ENCODE data around the gene SLC4A1.

SLC4A1 gene

DNA sequence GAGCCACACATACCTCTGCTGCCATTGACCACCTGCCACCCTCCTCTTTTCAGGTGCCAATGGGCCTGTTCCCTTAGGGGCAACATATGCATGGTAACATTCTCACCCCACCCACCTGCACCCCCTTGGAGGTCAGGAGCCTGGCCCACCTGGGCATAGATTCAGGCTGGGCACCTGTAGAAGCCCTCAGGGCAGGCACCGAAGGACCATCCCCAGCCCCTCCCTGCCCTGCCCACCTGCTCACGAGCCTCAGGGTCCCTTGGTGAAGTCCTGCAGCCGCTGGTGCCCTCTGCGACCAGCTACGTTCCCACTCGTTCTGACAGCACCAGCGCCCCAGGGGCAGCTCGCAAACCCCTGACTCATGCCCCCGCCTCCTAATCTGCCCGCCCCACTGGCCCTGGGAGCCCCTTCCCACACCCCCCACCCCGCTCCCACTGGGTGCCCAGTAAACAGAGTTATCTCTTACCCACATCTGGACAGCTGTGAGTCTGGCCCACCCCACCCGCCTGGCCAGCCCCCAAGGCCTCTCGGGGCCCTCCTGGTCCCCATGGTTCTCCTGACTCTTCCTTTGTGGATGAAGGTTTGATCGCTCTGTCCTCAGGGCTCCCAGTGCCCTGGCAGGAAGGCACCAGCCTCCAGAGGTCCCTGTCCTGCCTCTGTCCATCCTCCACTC, at the start of gene SLC4A1:
Gene SLC4A1 (minus strand): TSS at position 318 of the 673 bp plus-strand sequence. CDS start 5,269 bp downstream, outside the sequence.
- DNase-seq (ENCODE audit: low spot score): peak; percentile 28

DNA sequence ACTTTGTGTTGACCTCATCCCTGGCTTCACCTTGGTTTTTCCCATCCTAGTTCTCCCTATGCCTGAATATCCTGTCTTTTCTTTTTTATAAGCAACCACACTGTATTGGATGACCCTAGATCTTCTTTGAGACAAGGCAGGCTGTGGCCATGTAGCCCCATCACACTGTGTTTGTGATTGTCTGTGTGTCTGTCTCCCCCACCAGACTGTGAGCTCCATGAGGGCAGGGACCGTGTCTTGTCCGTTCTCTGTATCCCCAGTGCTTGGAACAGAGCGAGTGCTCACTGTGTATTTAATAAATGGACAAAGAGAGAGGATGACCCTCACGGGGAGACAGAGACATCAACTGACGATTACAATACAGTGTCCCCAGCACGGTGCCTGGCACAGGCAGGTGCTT, 49.6 kb upstream of the SLC4A1 start:
- no peak for DNase-seq (ENCODE audit: low spot score)

DNA sequence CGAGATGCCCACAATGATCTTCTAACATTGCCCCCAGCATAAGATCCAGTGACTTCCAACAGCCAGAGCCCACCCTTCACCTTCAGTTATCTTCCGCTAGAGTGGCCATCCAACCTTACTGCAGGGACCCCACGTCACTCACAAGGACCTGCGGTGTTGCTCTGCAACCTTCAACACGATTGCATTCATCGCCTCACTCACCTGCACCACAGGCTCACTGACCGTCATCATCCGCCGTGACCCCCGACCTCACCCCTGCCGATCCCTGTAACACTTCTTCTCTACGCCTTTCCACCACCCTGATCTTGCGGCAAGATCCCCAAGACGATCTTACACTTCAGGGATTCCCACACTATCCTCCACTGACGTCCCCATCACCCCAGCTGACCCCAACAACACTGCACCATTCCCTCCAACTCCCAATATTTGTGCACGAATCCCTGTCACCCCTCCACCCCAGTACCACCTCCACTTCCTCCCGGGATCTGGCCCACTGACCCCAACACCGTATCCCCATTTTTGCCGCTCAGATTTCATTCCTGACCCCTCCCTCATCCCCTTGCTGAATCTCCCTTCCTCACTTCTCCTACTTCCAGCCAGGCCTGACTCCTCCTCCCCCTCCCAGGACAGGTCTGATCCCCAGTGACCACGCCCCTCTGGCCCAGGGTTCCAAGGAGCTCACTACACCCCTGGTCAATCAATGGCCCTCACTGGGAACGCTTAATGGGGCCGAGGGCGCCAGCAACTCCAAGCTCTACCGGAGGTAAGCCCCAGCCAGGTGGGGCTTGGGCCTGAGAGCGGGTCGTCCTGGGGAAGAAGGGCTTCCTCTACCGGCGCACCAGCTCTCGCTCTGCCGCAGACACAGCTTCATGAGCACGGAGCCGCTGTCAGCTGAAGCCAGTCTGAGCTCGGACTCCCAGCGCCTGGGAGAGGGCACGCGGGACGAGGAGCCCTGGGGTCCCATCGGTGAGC, 48.1 kb upstream of the SLC4A1 start:
- DNase-seq (ENCODE audit: low spot score): peak; percentile 92

DNA sequence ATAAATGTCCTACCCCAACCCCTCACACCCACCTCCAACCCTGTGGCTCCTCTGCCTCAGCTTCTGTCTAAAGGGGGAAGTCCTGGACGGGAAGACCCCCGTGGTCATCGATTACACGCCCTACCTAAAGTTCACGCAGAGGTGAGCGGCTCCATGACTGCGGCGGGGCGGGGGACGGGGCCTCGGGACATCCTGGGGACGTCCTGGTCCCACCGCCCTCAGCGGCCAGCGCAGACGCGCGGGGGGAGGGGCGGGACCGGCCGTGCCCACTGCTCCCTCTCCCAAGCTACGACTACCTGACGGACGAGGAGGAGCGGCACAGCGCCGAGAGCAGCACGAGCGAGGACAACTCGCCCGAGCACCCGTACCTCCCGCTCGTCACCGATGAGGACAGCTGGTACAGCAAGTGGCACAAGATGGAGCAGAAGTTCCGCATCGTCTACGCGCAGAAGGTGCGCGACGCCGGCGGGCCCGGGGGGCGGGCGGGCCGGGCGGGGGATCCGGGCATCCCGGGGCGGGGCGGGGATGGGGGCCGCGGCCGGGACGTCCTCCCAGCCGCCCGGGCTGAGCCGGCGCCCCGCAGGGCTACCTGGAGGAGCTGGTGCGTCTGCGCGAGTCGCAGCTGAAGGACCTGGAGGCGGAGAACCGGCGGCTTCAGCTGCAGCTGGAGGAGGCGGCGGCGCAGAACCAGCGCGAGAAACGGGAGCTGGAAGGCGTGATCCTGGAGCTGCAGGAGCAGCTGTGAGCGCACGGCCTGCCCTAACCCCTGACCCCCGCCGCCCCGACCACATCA, 47.1 kb upstream of the SLC4A1 start:
- peak; percentile 81 for DNase-seq (ENCODE audit: low spot score)

DNA sequence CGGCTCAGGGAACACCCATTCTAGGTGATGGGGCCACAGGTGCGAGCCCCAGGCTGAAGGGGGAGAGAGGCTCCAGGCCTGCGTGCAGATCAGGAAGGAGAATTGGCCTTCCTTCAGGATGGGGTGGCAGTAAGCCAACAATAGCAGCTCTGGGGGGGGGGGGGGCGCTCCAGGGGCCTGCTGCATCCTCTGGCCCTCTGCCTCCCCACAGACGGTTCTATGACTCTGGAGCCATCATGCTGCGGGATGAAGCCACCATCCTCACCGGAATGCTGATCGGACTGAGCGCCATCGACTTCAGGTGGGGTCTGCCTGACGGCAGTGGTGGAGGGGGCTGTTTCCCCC, 46.6 kb upstream of the SLC4A1 start:
- DNase-seq (ENCODE audit: low spot score): no peak

DNA sequence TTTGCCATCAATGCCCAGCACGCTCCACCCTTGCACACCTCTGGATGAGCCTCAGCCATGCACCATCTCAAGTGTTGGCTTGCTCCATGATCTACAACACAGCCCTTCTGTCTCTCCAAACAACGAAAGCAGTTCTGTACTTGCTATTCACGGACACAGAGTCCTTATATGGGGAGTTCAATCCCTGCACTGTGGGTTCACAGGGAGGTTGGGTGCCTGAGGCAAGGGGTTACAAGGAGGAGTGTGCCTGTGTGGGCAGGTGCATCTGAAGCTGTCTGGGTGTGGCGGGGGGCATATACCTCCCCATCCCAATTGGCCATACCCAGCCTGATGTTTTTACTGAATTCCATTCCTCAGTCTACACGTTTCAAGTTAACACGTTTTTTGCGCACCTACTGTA, 46.1 kb upstream of the SLC4A1 start:
- no peak for DNase-seq (ENCODE audit: low spot score)

DNA sequence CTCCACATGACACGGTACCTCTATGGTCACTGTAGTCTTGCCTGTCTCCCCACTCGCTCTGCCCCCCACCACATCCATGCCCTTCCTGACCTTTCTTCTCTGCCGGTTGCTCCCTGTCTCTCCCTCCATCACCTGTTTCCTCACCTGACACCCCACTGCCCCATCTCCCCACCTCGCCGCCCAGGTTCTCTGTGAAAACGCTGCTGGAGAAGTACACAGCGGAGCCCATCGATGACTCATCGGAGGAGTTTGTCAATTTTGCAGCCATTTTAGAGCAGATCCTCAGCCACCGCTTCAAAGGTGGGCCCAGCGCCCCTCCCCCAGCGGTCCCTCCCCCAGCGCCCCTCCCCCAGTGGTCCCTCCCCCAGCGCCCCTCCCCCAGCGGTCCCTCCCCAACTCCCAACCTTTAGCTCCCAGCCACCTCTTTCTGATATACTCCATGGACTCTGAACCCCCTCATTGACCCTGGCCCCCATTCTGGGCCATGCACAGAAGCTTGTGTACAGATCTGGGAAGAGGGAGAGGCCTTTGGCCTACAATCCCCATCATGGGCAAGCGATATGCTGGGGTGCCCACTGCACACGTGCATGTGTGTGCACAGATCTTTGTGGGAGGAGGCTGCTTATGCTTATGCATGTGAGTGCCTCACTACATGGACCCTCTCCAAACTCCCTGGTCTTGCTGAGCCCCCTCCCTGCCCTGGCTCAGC, 44.6 kb upstream of the SLC4A1 start:
- no peak for DNase-seq (ENCODE audit: low spot score)

DNA sequence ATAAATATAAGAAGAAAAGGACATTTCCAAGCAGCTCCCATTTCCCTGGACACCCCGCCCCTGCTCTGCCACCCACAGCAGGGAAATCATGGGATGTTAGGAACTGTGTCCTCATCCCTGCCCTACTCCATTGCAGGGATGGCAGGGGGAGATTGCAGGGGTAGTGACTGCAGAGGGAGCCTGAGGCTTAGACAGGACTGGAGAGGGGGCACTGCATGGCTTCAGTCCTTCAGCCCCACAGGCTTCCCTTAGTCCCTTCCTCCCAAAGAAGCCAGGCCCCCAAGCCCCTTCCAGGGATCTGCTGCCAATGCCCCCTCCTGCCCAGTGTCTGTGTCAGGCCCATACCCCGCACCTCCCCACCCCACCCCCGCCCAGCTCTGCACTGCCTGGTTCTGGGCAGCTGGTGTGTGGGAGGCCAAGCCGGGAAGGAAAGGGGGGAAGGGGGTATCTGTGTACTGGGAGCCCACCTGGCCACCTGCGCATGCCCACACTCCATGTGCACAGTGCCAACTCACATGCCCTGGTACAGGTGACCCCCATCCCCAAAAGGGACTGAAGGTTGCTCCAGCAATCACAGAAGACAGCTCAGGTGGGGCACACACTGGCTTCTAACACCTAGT, 43.7 kb upstream of the SLC4A1 start:
- DNase-seq (ENCODE audit: low spot score): no peak

DNA sequence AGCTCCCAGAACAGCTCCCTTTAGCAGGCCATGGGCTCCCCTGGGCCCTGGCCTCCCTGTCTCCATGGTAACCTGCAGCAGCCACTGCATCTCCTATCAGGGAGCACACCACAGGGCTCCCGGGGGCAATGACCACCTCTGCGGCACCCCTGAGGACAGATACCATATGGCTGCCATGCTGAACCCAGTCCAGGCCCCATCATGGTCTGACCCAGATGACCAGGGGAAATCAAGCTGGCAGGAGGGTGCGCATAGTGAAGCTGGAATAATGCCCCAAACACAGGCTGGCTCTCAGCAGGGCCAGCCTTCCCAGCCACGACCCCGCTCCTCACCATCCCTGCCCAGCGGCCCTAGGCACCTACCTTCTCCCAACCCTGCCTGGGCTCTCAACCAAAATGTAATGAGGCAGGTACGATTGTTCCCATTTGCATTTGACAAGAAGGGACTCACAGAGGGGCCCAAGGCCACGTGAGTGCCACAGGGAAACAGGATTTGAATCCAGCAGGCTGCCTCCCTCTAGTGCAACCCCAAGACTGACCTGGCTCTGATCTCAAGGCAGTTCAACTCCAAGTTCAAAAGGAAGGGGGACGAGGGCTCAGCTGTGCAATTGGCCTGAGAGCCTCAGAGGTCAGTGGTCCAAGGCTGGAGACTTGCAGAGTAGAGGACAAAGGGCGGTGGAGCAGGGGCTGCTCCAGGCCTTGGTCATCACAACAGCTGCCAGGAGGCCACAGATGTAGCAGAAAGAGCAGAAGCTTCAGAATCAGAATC, 42.9 kb upstream of the SLC4A1 start:
- no peak for DNase-seq (ENCODE audit: low spot score)

DNA sequence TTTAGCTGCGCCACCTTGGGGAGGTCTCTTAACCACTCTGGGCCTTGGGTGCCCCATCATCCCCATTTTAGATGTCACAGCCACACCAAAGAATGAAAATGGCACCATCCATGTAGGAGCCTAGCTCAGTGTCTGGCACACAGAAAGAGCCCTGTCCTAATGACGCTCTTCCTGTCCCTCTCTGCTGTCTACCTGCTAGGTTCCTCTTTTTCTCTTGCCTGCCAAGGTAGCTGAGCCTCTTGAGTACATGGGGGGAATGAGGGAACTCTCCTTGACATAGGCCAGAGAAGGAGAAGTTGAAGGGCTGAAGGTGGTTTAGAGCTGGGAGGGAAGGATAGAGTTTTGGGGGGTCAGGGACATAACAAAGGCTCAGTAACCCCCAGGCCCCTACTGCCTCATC, 42.3 kb upstream of the SLC4A1 start:
- no peak for DNase-seq (ENCODE audit: low spot score)

DNA sequence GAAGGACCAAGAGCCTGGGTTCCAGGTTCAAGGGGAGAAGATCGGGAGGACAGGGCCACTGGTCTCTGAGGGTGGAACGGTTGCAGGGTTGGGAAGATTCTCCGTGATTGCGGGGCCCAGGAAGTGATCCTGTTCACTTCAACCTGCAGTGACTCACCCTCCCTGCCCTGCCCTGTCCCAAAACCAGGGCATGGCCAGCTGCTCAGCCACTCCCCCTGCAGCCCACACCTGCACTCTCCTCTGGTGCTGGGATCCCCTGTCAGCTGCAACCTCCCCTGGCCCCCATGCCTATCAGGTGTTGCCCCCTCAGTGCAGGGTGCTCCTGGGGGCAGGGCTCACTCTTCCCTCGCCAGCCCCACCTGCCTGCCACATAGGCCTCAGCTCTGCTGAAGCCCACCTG, 41.5 kb upstream of the SLC4A1 start:
- no peak for DNase-seq (ENCODE audit: low spot score)

DNA sequence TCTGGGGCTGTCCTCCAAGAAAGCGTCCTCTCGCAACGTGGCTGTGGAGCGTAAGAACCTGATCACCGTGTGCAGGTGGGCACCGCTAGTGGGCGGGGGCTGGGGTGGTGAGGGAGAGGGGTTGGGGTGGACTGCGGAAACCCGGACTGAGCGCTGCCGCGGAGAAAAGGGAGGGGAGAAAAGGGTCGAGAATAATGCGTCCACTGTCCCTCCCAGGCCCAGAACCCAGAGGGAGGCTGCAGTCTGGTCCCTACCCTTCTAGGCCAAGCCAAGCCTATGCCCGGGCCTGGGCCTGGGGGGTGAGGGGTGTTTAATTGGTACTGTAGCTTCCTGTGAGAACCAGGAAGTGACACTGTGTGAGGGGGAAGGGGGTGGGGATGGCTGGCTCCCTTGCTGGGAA, 40.9 kb upstream of the SLC4A1 start:
- DNase-seq (ENCODE audit: low spot score): no peak

DNA sequence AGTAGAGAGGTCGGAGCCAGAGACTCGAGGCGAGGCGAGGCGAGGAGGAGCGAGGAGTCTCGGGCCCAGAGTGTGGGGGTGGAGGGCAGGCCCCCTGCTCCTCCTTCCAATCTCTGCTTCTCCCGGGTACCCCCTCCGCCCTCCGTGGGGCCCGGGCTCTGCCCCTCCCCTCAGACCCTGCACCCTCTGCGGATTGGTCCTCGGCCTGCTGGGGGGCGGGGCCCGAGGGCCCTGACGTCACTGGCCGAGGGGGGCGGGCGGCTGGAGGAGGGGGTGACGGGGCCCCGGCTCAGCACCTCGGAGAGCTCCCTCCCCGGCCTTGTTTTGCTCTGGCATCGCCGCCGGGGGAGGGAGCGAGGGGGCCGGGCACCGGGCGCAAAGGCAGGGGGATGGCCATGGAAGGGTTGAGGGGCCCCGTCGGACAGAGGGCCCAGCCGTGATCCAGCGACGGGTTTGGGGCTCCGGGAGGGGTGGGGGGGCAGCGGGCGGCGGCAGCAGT, 40.4 kb upstream of the SLC4A1 start, which contains the start of gene RUNDC3A:
Gene RUNDC3A (plus strand): TSS at position 282 of the 499 bp plus-strand sequence. CDS start 232 bp downstream, outside the sequence.
- DNase-seq (ENCODE audit: low spot score): peak; percentile 98

DNA sequence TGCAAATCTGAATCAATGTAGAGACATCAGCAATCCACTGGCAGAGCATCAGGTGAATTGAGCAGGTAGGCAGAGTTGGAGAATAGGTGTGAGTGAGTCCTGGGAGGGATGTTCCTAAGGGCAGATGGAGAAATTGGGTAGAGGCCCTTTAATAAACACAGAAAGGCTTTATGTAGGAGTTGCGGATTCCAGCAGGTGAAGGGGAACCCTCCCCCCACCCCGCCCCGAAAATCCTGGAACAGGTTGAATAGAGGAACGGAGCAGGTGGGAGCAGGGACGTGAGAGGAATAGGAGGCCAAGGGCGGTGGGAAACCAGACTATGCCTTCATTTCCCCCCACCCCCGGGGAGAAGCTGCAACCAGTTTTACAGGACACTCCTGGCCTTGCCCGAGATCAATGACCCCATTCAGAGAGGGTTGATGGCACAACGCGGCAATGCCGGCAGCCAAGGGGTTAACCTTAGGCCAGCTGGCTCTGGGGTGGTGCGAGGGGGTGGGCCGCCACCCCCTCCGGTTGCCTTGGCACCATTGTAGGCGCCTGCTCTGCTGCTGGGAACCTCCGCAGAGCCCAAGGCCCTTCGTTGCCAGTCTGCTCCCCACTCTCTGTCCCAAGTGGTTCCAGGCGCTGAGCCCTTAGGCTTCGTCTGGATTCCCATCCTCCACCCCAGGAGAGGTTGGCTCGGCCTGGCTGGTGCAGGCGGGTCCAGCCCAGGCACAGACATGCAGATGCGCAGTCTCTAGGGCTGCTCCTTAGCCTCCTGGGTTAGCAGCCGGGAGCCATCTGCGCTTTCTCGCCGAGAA, 39.7 kb upstream of the SLC4A1 start:
- peak; percentile 86 for DNase-seq (ENCODE audit: low spot score)

DNA sequence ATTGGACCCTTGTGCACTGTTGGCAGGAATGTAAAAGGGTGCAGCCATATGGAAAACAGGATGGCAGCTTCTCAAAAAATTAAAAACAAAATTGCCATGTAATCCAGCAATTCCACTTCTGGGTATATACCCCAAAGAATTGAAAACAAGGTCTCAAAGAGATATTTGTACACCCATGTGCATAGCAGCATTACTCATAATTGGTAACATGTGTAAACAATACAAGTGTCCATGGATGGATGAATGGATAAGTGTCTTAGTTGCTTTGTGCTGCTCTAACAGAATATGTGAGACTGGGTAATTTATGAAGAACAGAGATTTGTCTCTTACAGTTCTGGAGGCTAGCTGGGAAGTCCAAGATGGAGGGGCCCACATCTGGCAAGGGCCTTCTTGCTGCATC, 36.7 kb upstream of the SLC4A1 start:
- no peak for DNase-seq (ENCODE audit: low spot score)

DNA sequence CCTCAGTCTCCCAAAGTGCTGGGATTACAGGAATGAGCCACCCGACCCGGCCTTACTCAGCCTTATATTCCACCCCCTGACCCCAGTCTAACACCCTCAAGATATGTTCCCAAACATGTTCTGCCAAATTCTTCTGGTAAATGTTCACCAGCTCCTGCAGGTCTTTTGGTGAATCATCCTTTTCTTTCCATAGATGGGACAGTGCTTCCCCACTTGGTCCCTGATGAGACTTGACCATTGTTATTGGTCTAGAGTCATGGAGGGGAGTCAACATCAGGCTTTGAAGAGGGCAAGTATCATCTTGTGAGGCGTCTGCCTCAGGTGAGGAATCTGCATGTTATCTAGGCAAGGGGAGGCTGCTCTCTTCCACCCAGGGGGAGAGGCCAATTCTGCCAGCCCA, 30.0 kb upstream of the SLC4A1 start:
- DNase-seq (ENCODE audit: low spot score): no peak

DNA sequence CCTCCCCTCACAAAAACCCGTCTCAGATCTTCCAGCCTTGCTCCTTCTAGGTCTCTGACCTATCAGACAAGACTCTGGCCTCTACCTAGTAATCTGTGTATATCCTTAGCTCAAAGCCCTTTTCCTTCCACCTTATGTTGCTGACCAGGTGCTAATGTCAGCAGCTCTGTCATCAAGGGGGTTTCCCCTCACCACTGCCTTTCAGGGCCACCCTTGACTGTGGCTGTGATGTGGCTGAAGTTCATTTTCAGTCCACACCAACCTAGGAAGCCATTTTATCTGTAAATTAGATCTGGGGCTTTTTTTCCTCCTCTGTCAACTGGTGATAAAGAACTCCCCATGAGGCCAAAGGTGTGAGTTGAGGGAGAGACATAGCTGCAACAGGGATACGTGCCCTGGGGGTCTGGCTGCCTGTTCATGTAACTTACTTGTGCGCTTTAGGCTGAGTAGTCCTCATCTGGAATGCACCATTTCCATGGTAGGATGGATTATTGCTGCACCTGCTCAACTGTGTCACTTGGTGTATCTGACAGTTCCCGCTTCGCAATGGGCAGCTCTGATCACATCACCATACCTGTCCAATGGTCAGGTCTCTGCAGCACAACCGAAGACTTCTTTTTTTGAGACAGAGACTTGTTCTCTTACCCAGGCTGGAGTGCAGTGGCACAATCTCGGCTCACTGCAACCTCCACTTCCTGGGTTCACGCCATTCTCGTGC, 25.7 kb upstream of the SLC4A1 start:
- no peak for DNase-seq (ENCODE audit: low spot score)

DNA sequence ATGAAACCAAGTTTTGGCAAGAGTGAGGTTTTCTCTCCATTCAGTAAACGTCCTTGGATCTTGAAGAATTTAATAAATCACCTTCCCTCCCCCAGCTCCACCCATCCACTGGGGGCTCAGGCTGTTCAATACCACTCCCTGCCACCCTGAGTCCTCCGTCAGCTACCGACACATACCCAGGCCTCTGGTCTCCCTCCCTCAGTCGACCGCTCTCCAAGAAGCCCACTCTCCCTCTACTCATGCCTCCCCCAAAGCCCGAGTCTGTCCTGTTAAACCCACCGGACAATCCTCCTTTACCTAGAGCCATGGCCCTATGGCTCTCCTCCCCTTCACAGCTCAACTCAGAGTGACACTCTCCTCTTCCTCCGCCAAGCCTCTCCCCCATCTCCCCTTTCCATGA, 19.7 kb upstream of the SLC4A1 start:
- DNase-seq (ENCODE audit: low spot score): no peak

DNA sequence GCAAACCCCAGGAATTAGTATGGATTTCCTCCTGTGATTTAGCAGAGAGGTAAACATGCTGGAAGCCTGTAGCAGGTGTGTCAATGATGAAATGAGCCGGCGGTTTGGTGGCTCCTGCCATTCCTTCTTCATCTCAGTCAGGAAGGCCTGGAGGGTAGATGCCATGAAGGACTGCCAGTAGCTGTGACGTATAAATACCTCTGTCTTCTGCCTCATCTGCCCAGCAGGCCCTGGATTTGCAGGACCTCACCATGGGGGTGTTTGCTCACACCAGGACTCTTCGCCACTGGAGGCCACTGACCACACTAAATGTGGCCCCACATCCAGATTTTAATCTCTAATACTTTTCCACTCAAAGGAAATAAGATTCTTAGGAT, 16.1 kb upstream of the SLC4A1 start:
- DNase-seq (ENCODE audit: low spot score): no peak
